Endothelial cell of umbilical vein (primary cell): ENCODE data around the gene EPB41L1. TPM values are rescaled to one million over a fixed set of nuclear protein-coding genes. Genes with fewer than 3 reads are reported as not detected.

Experiments
- BruUV-seq: library from RNA; stranded (reverse); fragments of 400-500 nt; replicated peaks from 2 replicates; lab custom pipeline; 2021; lab: Mats Ljungman, UMichigan
- CTCF ChIA-PET: fragments of 300-600, 350-600 bp; sonication (Branson Sonifier 250); formaldehyde crosslinking; loops from one replicate; lab custom pipeline; 2021; ENCODE audit warnings: antibody characterized with exemption, inconsistent platforms; lab: Charles Lee
- POLR2A ChIA-PET: fragments of 300-600, 350-600 bp; sonication (Branson Sonifier 250); formaldehyde crosslinking; loops from one replicate; lab custom pipeline; 2021; ENCODE audit warnings: antibody characterized with exemption, inconsistent platforms; lab: Charles Lee
- DNase-seq: peaks from one replicate; pipeline ENCODE4 v3.0.0-alpha.2; 2011; ENCODE audit warnings: low read depth, low spot score
- FAIRE-seq: peaks from 2 replicates; lab custom pipeline; 2011; peaks lifted over from hg19 to GRCh38; lab: Jason Lieb, UNC
- H2AFZ ChIP-seq: 2 replicates; pipeline ENCODE4 v1.6.0; 2012; ENCODE audit warnings: low read depth, low read length, control low read depth, inconsistent platforms
- H3K27ac ChIP-seq: 2 replicates; pipeline ENCODE4 v1.5.1; 2011; ENCODE audit warnings: low read depth, mild to moderate bottlenecking, control low read depth, low read length, moderate library complexity; ENCODE audit not compliant: insufficient read depth
- H3K27me3 ChIP-seq, 2 experiments: 2 replicates each; pipeline versions ENCODE4 v1.6.0 to v1.6.1; 2011; ENCODE audit warnings: low read length in 2 of 2, mixed read lengths in 1 of 2; ENCODE audit not compliant: control insufficient read depth in 2 of 2, insufficient read depth in 2 of 2
- H3K36me3 ChIP-seq, 2 experiments: 2 replicates in 1 of 2; 3 replicates in 1 of 2; pipeline ENCODE4 v1.5.1; 2011; ENCODE audit warnings: low read length in 2 of 2, mild to moderate bottlenecking in 1 of 2, moderate library complexity in 1 of 2; ENCODE audit not compliant: control insufficient read depth in 2 of 2, insufficient read depth in 2 of 2; ENCODE audit errors: extremely low read depth in 1 of 2
- H3K4me1 ChIP-seq: 3 replicates; pipeline ENCODE4 v1.5.1; 2011; ENCODE audit warnings: mild to moderate bottlenecking, low read length; ENCODE audit not compliant: control insufficient read depth, insufficient read depth; ENCODE audit errors: extremely low read depth
- H3K4me2 ChIP-seq: 2 replicates; pipeline ENCODE4 v1.6.1; 2011; ENCODE audit warnings: low read length, control low read depth, mixed read lengths; ENCODE audit not compliant: insufficient read depth
- H3K4me3 ChIP-seq, 3 experiments: fragments of 200-600 bp in 1 of 3; sonication (generic), shearing (Covaris generic) in 1 of 3; replicated peaks in 1 of 3; 2 replicates each; pipeline ENCODE4 v1.5.1; 2011 to 2016; ENCODE audit warnings: control low read depth in 3 of 3, low read length in 3 of 3, mild to moderate bottlenecking in 2 of 3, inconsistent platforms in 1 of 3, low read depth in 1 of 3, moderate library complexity in 1 of 3; ENCODE audit not compliant: insufficient read depth in 1 of 3
- H3K79me2 ChIP-seq: 2 replicates; pipeline ENCODE4 v1.6.0; 2012; ENCODE audit warnings: low read length, inconsistent platforms; ENCODE audit not compliant: control insufficient read depth, insufficient read depth
- H3K9ac ChIP-seq: replicated peaks from 2 replicates; pipeline ENCODE3; 2011; ENCODE audit warnings: low read length, control low read depth; ENCODE audit not compliant: insufficient read depth; ENCODE audit errors: extremely low read depth
- H3K9me1 ChIP-seq: replicated peaks from 3 replicates; pipeline ENCODE4 v1.6.0; 2011; ENCODE audit warnings: mild to moderate bottlenecking, low read length; ENCODE audit not compliant: control insufficient read depth, insufficient read depth; ENCODE audit errors: extremely low read depth
- H3K9me3 ChIP-seq: replicated peaks from 2 replicates; pipeline ENCODE4 v1.5.1; 2012; ENCODE audit warnings: low read length, inconsistent platforms; ENCODE audit not compliant: control insufficient read depth, insufficient read depth
- H4K20me1 ChIP-seq: replicated peaks from 2 replicates; pipeline ENCODE3; 2011; ENCODE audit warnings: mild to moderate bottlenecking, low read length; ENCODE audit not compliant: control insufficient read depth, insufficient read depth; ENCODE audit errors: extremely low read depth
- EZH2 ChIP-seq: IDR thresholded peaks from 2 replicates; pipeline ENCODE4 v1.6.1; 2012; ENCODE audit warnings: borderline replicate concordance, low read depth, mild to moderate bottlenecking, moderate library complexity, low read length, inconsistent platforms; ENCODE audit not compliant: severe bottlenecking
- FOS ChIP-seq: IDR thresholded peaks from 2 replicates; pipeline ENCODE4 v1.6.1; 2011; ENCODE audit warnings: mild to moderate bottlenecking, low read length, moderate library complexity, borderline replicate concordance; ENCODE audit not compliant: insufficient read depth
- GATA2 ChIP-seq: IDR thresholded peaks from 2 replicates; pipeline ENCODE4 v1.7.0; 2011; ENCODE audit warnings: low read depth, mild to moderate bottlenecking, moderate library complexity, mixed read lengths, low read length; ENCODE audit not compliant: insufficient read length, insufficient read depth
- MYC ChIP-seq: IDR thresholded peaks from one replicate; pipeline ENCODE4 v1.6.1; 2011; ENCODE audit warnings: mild to moderate bottlenecking, low read depth, low read length
- POLR2AphosphoS5 ChIP-seq: IDR thresholded peaks from 2 replicates; pipeline ENCODE4 v1.6.1; 2012; ENCODE audit warnings: low read depth, mild to moderate bottlenecking, control low read depth, low read length, moderate library complexity; ENCODE audit not compliant: insufficient read depth
- dilution Hi-C: fragments of 300-500 bp; cut with MboI; formaldehyde crosslinking; loops from one replicate; pipeline ENCODE4 v1.15.0; 2019; ENCODE audit warnings: low sequenced_read_pairs; ENCODE audit not compliant: extremely low pct_ligation_motif_present
- intact Hi-C: fragments of 100-400 bp; cut with micrococcal nuclease; formaldehyde crosslinking; loops from one replicate; pipeline ENCODE4 v1.10.0; 2022
- polyA plus RNA-seq, 4 experiments: library from polyadenylated mRNA; depleted of rRNA in 3 of 4; stranded (reverse) in 3 of 4; unstranded in 1 of 4; fragments of >200 nt; gene quantifications; 2 replicates each; pipeline versions ENCODE4 v1.2.1 to v1.2.3, GENCODE V29; 2011 to 2012; ENCODE audit warnings: missing spikeins in 1 of 4
- total RNA-seq: library from RNA; stranded (reverse); gene quantifications from 2 replicates; pipeline ENCODE4 v1.2.3, GENCODE V29; 2021

The EPB41L1 gene
- total and polyA plus RNA-seq, 2 donors (not counting 3 experiments of a cell fraction or from before 2014, with no cell fraction given): 6.1 to 12.2 TPM

DNA sequence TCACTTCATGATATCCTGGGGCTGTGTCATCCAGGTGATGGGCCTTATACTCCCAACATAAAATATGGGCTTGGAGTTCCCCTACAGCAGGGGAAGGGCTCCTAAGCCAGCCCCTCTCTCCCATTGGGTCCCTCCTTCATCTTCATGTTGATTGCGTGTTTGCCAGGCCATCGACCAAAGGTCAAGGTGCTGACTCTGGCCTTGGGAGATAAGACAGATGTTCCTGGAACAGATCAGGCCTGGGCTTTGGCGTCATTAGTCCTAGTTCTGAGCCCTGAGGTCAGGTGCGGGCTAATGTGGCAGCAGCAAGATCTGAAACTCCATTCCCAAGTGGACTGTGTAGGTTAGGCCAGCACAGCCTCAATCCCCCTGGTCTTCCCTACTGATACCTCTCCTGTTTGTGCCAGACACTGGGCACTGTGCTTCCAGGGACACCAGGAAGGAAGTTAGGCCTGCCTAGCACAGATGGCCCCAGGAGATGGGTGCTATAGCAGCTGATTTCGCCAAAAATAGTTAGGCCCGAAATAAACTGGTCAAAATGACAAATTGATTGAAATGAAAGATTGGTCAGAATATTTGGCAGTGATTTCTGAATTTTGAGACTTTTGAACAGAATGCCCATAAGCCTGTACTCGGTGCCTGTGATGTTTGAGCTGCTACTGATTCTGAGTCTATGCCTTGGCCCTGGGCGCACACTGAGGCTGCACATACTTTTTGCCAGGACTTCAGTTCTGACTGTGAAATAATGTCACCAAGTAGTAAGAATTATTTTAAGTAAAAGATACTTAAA, 28.8 kb downstream of the EPB41L1 start:
- Histone ChIP-seq H3K4me3 (no peak overlapping the region), H3K9ac (no peak overlapping the region), H3K27ac (no peak overlapping the region), H3K9me3 (no peaks in the 10 kb centered on the region), H4K20me1 (no peaks in the 10 kb centered on the region), H3K27me3 (no peaks in the 10 kb centered on the region), H3K79me2 (no peaks in the 10 kb centered on the region), H2AFZ (no peak overlapping the region), H3K4me2 (no peak overlapping the region), H3K36me3 (no peaks in the 10 kb centered on the region), H3K4me1 (peaks cover 7% of the 10 kb centered on the region), H3K9me1 (no peaks in the 10 kb centered on the region)
- intact Hi-C loops: no loop called here
- no peak for TF ChIP-seq POLR2AphosphoS5
- no peak for TF ChIP-seq FOS
- TF ChIP-seq GATA2: no peak
- no peak for TF ChIP-seq EZH2
- TF ChIP-seq MYC: no peak
- FAIRE-seq: no peak
- ChIA-PET POLR2A (no interaction called here), CTCF (interaction anchor here (4.5 kb wide), 1 partner anchor 20 kb away, joined by 27 read pairs; no protein-coding TSS in a partner anchor)
- no peak for DNase-seq
- dilution Hi-C loops: no loop called here
- BruUV-seq: no TSS peak
